Nephron (organoid): ENCODE measurements around the gene MTHFD1L.
A peak's percentile ranks its signal among the peaks of the same experiment; 100 is the strongest.

Experiments
- H3K27ac Mint-ChIP-seq, 3 experiments: 2 replicates each; pipeline ENCODE4 v1.8.0; 2020; ENCODE audit warnings: mixed read lengths in 3 of 3, mild to moderate bottlenecking in 2 of 3, moderate library complexity in 1 of 3
- H3K27me3 Mint-ChIP-seq: 2 replicates; pipeline ENCODE4 v1.8.0; 2021; ENCODE audit warnings: low read depth, mild to moderate bottlenecking, moderate library complexity, mixed read lengths
- H3K36me3 Mint-ChIP-seq: 2 replicates; pipeline ENCODE4 v1.8.0; 2020; ENCODE audit warnings: low read depth, mixed read lengths
- H3K4me1 Mint-ChIP-seq: 2 replicates; pipeline ENCODE4 v1.8.0; 2020; ENCODE audit warnings: mixed read lengths
- H3K4me3 Mint-ChIP-seq, 3 experiments: 2 replicates each; pipeline ENCODE4 v1.8.0; 2020; ENCODE audit warnings: mild to moderate bottlenecking in 3 of 3, mixed read lengths in 3 of 3, moderate library complexity in 2 of 3
- H3K9me3 Mint-ChIP-seq: 2 replicates; pipeline ENCODE4 v1.8.0; 2020; ENCODE audit warnings: mixed read lengths
- CTCF ChIP-seq, 3 experiments: fragments of 200-600 bp; sonication (generic); IDR thresholded peaks; one replicate each; pipeline ENCODE4 v1.5.0; 2021; ENCODE audit warnings: antibody characterized with exemption in 3 of 3; ENCODE audit not compliant: unreplicated experiment in 3 of 3

MTHFD1L gene

GRCh38 chr6:150978624-150979023 is 113.1 kb downstream of the MTHFD1L start:
- peaks cover 7% of the 10 kb centered on the region for H3K9me3 Mint-ChIP-seq
- no peaks in the 10 kb centered on the region for H3K27me3 Mint-ChIP-seq
- H3K36me3 Mint-ChIP-seq, result peaks cover 28% of the 10 kb centered on the region
- H3K4me1 Mint-ChIP-seq, result peaks cover 6% of the 10 kb centered on the region
- peak overlapping the region in 2 of 3 experiments; percentile 14 to 22 for H3K27ac Mint-ChIP-seq
- no peak overlapping the region for H3K4me3 Mint-ChIP-seq
- TF ChIP-seq CTCF (IDR thresholded peaks at IDR 0.05; ENCODE audit: unreplicated experiment in 3 of 3), result no peak

DNA sequence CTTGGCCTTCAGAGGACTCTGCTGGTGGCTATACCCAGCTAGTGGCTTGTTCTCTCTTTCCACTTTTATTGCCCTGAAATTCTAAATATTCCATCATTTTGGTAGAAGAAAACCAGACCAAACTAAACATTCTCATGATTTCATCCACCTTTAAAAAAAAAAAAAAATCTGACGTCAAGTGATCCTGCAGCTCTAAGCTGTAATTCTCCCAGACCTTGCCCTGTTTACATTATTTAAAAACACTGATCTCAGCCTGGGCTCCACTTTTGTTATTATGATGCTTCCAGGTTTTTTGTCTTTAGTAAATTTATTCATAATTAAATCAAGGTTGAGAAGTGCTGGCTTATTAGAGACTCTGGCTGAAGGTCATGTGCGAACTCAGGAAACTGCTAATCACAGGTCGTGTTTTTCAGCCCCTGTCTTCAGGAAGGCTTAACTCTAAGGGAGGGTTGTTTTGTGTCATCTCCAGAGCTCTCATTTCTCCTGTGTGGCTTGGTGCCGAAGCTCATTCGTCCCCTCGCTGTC is 114.4 kb downstream of the MTHFD1L start:
- no peak for TF ChIP-seq CTCF (IDR thresholded peaks at IDR 0.05; ENCODE audit: unreplicated experiment in 3 of 3)
- H3K9me3 Mint-ChIP-seq, result peaks cover 4% of the 10 kb centered on the region
- H3K27ac Mint-ChIP-seq, result peak overlapping the region in 1 of 3 experiments; percentile 39
- H3K4me3 Mint-ChIP-seq, result no peak overlapping the region
- peaks cover 6% of the 10 kb centered on the region for H3K4me1 Mint-ChIP-seq
- H3K36me3 Mint-ChIP-seq, result peaks cover 16% of the 10 kb centered on the region
- H3K27me3 Mint-ChIP-seq, result no peaks in the 10 kb centered on the region

DNA sequence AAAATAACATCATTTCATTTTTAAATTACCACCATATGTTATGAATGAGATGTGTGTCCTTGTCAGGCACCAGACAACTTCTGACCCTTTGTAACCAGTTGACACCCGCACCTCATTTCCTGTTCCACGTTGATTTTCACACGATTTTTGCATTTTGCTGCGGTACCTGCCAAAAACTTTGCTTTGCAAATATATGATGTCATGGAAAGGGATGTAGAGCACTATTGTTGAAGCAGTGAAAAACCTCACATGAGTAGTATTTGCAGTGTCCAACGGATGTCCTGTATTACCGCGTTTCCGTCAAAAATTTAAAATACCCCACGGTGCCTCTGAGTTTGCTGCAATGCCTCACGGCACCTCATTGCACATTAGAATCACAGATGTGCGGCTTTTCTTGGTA is 115.6 kb downstream of the MTHFD1L start:
- no peaks in the 10 kb centered on the region for H3K9me3 Mint-ChIP-seq
- H3K4me1 Mint-ChIP-seq, result peaks cover 6% of the 10 kb centered on the region
- no peak overlapping the region for H3K27ac Mint-ChIP-seq
- TF ChIP-seq CTCF (IDR thresholded peaks at IDR 0.05; ENCODE audit: unreplicated experiment in 3 of 3), result no peak
- H3K27me3 Mint-ChIP-seq, result no peaks in the 10 kb centered on the region
- peaks cover 8% of the 10 kb centered on the region for H3K36me3 Mint-ChIP-seq
- H3K4me3 Mint-ChIP-seq, result no peak overlapping the region

DNA sequence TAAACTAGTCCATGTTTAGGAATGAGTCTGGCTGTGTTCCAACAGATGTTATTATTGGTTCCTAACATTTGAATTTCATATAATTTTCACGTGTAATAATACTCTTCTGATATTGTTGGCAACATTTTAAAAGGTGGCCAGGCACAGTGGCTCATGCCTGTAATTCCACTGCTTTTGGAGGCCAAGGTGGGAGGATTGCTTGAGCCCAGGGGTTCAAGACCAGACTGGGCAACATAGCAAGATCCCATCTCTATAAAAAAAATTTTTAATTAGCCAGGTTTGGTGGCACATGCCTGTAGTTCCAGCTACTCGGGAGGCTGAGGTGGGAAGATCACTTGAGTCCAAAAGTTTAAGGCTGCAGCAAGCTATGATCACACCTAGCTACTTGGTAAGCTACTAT is 116.2 kb downstream of the MTHFD1L start:
- H3K27ac Mint-ChIP-seq, result no peak overlapping the region
- peaks cover 8% of the 10 kb centered on the region for H3K36me3 Mint-ChIP-seq
- no peak overlapping the region for H3K4me3 Mint-ChIP-seq
- H3K4me1 Mint-ChIP-seq, result peaks cover 6% of the 10 kb centered on the region
- no peak for TF ChIP-seq CTCF (IDR thresholded peaks at IDR 0.05; ENCODE audit: unreplicated experiment in 3 of 3)
- no peaks in the 10 kb centered on the region for H3K9me3 Mint-ChIP-seq
- H3K27me3 Mint-ChIP-seq, result no peaks in the 10 kb centered on the region

- Mint-ChIP-seq H3K4me1 (peaks cover 6% of the 10 kb centered on the region), H3K27me3 (no peaks in the 10 kb centered on the region), H3K9me3 (no peaks in the 10 kb centered on the region), H3K36me3 (peaks cover 8% of the 10 kb centered on the region), H3K27ac (no peak overlapping the region), H3K4me3 (no peak overlapping the region)
- TF ChIP-seq CTCF (IDR thresholded peaks at IDR 0.05; ENCODE audit: unreplicated experiment in 3 of 3), result no peak
Measured at GRCh38 chr6:150987371-150987828, 121.9 kb downstream of the MTHFD1L start.

GRCh38 chr6:150987855-150988464 is 122.5 kb downstream of the MTHFD1L start:
- H3K4me1 Mint-ChIP-seq, result peaks cover 6% of the 10 kb centered on the region
- H3K4me3 Mint-ChIP-seq, result no peak overlapping the region
- no peaks in the 10 kb centered on the region for H3K27me3 Mint-ChIP-seq
- peaks cover 12% of the 10 kb centered on the region for H3K36me3 Mint-ChIP-seq
- peak overlapping the region in 1 of 3 experiments; percentile 84 for H3K27ac Mint-ChIP-seq
- no peaks in the 10 kb centered on the region for H3K9me3 Mint-ChIP-seq
- no peak for TF ChIP-seq CTCF (IDR thresholded peaks at IDR 0.05; ENCODE audit: unreplicated experiment in 3 of 3)
